HG03432 (cell line): ENCODE measurements around the gene CECR2.

Experiments used
- ATAC-seq: cut with Tn5 transposase; IDR thresholded peaks from one replicate; pipeline ENCODE4 v1.9.1; 2021; ENCODE audit warnings: mild to moderate bottlenecking, moderate library complexity; ENCODE audit not compliant: unreplicated experiment

The CECR2 gene

DNA sequence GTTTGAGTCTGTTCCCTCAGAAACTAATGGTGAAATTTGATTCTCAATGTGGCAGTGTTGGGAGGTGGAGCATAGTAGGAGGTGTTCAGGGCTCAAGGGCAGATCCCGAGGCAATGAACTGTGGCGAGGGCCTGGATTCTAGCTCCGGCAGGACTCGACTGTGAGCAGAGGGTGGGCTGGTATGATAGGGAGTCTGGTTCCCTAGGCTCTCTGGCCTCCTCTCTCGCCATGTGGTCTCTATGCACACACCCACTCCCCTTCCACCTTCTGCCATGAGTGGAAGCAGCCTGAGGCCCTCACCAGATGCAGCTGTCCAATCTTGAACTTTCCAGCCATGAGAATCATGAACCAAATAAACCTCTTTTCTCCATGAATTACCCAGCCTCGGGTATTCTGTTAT is 227.0 kb downstream of the CECR2 start:
- no peak for ATAC-seq

DNA sequence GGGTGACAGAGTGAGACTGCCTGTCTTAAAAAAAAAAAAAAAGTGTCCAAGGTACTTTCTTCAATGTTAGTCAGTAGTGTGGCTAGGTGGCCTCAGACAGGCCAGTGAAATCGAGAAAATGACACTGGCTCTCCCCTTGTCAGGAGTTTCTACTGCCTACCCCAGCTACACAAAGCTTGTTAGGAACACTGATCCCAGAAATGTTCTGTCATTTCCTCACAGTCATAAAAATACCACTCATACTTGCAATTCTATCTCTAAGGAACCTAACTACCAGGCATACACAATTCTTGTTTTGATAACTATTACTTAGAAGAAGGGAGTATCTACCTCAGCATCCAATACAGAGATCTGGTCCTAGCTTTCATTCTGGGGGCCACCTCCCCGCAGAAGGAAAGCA is 228.0 kb downstream of the CECR2 start:
- no peak for ATAC-seq

DNA sequence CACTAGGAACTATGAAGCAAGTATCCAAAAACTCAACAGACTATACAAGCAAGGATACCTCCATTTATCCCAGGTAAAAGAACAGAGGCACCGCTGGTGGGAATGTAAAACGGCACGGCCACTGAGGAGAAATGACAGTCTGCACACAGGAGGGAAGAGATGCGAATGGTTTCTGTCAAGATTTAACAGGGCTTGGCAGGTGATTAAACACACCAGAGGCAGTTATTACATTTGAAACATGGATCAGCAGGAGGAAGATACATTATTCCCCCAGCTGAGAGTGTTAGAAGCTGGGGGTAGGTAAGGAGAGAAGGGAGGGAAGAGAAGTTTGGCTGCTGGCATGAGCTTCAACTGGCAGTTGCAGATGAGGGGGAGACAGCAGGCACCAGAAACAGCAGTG is 229.1 kb downstream of the CECR2 start:
- no peak for ATAC-seq

DNA sequence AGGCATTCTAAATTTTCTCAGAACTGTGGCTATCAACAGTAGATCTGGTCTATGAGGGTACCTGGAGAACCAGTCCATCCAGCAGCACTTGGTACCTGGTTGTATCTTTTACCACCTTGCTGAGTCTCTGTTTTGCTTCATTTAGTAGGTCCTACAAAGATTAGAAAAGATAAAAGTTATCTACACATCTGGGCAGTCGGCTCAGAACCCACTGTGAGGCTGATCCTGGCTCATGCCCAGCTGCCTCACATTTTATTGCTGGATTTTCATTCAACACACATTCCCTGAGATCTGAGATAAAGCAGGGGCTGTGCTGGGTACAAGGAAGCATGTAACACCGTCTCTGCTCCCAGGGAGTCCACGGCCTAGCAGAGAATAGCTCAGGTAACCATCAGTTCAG is 231.8 kb downstream of the CECR2 start:
- no peak for ATAC-seq

DNA sequence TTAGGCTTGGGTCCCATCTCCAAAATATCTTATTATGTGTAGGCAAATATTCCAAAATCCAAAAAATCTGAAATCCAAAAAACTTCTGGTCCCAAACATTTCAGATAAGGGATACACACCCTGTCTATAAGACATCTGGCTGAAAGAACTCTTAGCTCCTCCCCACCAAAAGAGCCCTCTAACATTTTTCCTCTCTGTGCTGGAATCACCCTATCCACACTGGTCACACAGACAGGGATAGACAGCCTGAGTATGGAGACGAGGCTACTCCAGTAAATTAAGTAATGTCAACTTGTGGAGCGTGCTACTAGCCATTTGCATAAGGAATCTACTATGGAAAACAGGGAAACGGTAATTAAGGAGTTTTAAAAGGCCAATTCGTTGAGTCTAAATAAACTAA is 234.4 kb downstream of the CECR2 start:
- ATAC-seq: no peak

DNA sequence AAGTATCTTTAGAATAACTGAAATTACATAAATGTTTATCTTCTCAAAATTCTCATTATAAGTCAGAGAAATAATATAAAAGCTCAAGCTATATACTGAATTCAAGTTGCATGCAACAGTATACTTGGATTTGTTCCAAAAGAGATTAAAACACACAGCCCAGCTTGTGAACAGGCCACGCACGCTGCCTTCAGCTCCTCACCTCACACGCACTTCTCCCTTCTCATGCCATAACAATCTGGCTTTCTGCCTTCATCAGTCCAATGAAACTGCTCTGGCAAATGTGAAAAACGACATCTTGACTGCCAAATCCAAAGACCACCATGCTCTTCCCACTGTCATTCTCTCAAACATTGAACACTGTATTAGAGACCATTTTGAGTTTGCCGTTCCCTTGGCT is 237.2 kb downstream of the CECR2 start:
- ATAC-seq: no peak
